HG03520 (cell line): ENCODE results near the gene S100A8.

Source experiments
- ATAC-seq: cut with Tn5 transposase; IDR thresholded peaks from one replicate; pipeline ENCODE4 v1.9.1; 2021; ENCODE audit warnings: mild to moderate bottlenecking, moderate library complexity; ENCODE audit not compliant: unreplicated experiment

S100A8 gene

DNA sequence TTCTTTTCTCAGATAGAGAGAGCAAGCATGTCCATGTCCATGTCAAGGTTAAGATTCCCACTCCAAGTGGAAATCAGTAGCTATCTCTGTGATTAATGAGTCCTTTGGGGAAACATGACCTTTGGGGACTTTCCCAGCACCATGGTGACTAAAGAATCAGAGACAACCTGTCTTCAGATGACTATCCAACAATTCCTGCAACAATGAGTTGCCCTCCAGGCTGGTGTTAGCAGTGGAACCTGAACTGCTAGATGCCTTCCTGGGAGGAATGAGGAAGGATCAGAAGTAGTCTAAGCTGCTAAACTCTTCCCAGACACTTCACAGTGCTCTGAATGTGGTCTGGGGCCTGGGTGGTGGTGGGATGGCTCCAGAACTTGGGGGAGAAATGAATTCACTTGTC is 26.7 kb downstream of the S100A8 start:
- no peak for ATAC-seq

GRCh38 chr1:153363641-153364040 is 27.2 kb downstream of the S100A8 start:
- no peak for ATAC-seq

- ATAC-seq = no peak
These were observed 28.6 kb downstream of the S100A8 start for GRCh38 chr1:153362187-153362775.

DNA sequence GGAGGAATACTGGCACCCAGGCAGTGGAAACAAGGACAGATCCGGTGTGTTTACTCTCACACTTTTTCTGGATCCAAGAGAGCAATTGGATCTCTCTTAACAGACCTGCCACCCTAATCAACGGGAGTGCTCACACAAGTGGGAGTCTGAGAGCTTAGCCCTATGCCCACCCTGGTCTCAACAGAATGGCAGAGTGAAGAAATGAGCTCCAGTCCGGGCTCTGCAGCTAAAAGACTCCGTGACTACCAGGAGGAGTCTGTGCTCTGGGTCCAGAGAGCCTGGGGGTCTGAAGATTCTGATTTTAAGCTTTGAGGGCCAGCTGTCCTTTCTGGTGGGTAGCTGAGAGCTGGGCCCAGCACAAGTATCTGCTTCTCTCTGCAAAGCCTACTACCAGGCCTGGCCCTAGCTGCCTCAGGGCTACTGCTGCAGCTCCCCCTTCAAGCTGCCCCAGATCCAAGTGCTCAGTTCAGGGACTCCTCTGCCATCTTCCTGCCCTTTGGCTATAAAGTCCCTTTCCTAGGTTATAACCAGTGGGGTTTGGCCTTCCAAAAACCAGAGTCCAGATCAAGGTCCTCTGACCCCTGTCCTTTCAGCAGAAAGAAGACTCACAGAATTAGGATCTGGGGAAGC is 29.3 kb downstream of the S100A8 start:
- ATAC-seq = no peak

DNA sequence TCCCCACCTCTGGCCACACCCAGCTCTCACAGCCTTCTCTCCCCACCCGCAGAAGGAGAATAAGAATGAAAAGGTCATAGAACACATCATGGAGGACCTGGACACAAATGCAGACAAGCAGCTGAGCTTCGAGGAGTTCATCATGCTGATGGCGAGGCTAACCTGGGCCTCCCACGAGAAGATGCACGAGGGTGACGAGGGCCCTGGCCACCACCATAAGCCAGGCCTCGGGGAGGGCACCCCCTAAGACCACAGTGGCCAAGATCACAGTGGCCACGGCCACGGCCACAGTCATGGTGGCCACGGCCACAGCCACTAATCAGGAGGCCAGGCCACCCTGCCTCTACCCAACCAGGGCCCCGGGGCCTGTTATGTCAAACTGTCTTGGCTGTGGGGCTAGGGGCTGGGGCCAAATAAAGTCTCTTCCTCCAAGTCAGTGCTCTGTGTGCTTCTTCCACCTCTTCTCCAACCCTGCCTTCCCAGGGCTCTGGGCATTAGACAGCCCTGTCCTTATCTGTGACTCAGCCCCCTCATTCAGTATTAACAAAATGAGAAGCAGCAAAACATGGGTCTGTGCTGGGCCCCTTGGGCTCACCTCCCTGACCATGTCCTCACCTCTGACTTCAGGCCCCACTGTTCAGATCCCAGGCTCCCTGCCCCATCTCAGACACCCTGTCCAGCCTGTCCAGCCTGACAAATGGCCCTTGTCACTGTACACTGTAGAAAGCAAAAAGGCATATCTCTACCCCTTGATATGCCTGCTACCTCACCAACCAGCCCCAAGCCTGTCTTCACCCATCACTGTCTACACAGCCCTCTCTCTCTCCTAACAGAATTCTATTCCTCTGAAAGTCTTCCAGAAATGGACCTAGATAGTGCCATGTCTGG is 30.0 kb downstream of the S100A8 start:
- ATAC-seq = no peak

DNA sequence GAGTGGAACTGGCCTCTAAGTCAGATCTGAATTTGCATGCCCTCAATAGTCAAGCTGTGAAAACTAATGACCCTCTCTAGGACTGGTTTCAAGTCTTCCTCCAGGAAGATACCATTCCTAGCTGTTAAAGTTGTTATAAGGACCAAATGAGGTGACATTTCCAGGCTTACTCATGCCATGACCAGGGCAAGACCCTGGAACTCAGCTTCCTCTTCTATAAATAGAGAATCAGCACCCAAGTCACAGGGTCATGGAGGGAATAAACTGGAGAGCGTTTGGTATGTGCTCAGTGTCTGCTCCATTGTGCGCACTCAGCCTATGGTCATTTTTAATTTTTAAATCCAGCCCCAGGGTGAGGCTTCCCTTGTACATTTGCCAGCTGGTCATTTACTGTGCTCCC is 30.7 kb downstream of the S100A8 start:
- ATAC-seq = no peak

- no peak for ATAC-seq
These were observed 31.6 kb downstream of the S100A8 start for GRCh38 chr1:153359241-153359640.

DNA sequence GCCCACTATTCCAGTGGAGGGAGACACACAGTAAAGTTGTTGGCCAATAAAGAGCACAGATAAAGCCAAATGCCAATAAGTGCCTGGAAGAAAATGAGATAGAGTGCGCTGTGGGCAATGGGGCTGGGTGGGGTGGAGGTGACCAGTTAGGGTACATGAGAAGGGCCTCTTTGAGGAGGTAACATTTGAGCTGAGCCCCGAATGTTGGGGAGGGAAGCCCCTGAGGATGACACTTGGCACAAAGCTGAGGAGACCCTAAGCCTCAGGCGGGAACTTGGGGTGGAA is 32.2 kb downstream of the S100A8 start:
- ATAC-seq = no peak

- ATAC-seq = no peak
These were observed 32.8 kb downstream of the S100A8 start, which contains the start of gene S100A9 for GRCh38 chr1:153357853-153358690. Gene S100A9, plus strand, starts transcription at chr1:153357854. Its CDS starts 430 bp downstream, at chr1:153358284.

DNA sequence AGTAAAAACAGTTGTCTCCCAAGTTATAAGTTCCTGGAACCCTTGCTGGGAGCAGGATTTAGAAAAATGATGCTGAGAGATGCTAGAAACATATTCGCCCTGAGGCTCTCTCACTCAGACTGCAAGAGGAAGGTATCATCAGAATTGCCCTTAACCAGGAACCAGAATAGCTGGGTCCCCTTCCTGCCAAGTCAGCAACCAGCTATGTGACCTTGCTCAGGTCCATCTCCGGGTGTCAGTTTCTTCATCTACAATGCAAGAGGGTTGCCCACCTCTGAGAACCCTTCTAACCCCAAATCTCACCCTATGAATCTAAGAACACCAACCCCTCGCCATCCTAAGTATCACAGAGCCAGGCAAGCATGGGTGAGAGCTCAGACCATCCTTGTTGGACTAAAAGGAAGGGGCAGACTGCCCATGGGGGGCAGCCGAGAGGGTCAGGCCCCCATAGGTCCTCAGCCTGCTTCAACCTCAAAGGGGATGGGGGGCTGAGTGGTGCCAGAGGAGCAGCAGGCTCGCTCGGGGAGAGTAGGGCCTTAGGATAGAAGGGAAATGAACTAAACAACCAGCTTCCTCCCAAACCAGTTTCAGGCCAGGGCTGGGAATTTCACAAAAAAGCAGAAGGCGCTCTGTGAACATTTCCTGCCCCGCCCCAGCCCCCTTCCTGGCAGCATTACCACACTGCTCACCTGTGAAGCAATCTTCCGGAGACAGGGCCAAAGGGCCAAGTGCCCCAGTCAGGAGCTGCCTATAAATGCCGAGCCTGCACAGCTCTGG is 33.6 kb downstream of the S100A8 start:
- no peak for ATAC-seq

DNA sequence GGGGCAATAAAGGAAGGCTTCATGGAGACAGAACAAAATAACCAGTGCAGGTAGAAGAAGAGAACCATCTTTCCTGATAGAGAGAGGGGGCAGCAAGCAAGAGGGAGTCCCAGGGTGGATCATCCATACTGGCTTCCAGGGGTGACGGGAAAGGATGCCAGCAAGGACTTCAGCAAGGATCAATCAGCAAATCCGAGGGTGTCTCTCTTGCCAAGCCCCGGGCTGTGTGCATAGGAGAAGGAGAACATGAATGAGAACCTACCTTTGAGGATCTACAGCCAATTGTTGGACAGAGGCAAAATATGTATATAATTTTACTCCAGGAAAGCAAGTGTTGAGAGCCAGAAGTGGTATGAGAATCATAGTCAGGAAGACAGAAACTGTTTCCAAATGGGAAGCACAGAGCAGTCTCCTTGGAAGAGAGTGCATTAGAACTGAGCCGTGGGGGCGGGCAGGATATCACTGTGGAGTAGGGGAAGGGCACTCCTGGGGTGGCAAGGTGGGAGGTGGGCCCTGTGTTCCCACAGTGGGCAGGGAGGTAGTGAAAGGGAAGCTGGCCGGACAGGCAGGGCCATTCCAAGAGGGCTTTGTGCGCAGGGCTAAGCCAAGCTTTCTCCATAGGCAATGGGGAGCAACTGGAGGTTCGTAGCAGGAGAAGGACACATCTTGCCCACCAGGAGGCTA is 34.3 kb downstream of the S100A8 start:
- no peak for ATAC-seq

DNA sequence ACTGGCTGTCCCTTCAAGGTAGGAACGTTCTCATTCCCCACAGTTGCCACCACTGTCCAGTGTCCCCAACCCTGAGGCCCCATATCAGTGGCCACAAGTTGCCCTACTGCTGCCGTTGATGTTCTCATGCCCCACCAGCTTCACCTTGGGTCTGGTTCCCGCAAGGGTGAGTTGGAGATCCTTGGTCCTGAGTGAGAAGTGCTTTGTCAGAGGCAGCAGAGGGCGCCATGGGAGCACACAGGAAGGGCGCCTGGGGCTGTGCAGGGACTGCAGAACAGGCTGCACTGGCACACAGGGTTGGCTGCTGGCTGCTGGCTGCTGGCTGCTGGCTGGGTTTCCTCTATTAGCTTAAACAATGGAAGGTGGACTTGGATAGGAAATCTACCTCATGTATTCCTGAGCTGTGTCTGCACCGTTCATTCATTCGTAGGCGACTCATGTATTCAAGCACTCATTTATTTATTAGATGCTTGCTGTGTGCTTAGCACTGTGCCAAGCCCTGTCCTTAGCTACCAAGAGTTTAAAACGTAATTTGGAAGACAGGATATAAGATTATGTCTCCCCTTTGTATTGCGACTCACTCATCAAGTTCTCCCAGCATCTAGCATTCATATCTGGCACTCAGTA is 35.3 kb downstream of the S100A8 start:
- no peak for ATAC-seq

GRCh38 chr1:153354515-153355193 is 36.2 kb downstream of the S100A8 start:
- ATAC-seq = no peak

DNA sequence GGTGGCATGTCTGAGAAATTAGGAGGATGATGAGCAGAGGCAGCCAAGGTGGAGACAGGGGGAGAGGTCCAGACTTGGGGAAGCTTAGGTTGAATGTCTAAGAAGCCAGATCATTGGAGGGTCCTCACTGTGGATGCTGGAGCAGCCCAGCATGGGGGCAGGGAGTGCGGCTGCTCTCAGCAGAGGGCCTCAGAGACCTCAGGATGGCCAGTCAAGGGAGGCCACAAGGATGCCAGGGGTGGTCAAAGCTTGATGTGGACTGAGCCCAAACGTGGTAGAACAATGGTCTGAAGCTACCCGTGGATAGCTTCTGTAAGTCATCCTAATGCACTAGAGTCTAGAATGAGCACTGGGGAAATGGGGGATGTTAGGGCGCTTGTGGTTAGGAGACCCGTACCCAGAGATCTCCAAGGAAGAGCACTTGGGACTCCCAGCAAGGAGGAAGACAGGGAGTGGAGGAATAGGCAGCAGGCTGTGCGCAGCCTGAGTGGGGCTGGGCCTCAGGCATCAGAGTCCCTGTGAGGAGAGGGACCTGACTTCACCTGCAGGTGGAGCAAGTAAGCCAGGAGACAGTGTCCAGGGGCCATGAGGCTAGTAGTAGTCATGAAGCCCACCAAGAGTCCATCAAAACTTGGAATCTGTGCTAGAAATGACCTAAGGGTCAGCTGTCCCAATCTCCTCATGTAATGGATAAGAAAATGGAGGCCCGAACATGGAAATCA is 37.5 kb downstream of the S100A8 start:
- no peak for ATAC-seq

- ATAC-seq = peak; percentile 71
These were observed 38.4 kb downstream of the S100A8 start for GRCh38 chr1:153352523-153352922.

GRCh38 chr1:153350321-153350957 is 40.4 kb downstream of the S100A8 start:
- ATAC-seq = no peak

GRCh38 chr1:153349363-153350320 is 41.2 kb downstream of the S100A8 start:
- no peak for ATAC-seq
